HG03558 (cell line): ENCODE data around the gene ARHGEF19.
"Not testable (repeated sequence)": the region's sequence is repeated elsewhere in the genome, so short reads cannot be mapped to it uniquely, and the experiment has no call there.

Source experiments
- ATAC-seq: cut with Tn5 transposase; IDR thresholded peaks from one replicate; pipeline ENCODE4 v1.9.1; 2021; ENCODE audit warnings: moderate number of reproducible peaks; ENCODE audit not compliant: unreplicated experiment; ENCODE audit errors: extremely low read depth

The ARHGEF19 gene

DNA sequence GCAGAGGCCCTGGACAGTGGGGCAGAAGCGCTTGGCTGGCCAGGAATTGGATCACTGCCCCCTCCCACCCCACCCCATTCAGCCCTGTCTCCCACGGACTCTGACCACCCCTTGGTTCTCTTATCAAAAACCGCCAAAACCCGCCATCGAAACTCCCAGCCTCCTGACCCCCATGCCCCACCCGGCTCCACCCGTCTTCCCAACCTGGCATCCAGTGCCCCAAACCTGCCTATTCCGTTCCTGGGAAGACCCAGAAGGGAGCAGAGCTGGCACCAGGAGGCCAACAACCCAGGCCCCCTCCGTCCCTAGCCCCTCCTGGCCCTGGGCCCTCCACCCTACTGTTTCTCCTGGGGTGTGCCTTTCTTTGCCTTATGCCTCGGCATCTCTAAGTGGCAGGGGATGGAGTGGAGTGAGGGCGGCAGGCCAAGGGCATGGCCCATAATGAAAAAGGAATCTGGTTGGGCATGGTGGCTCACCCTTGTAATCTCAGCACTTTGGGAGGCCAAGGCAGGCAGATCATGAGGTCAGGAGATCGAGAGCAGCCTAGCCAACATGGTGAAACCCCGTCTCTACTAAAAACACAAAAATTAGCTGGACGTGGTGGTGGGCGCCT is 40.1 kb downstream of the ARHGEF19 start:
- ATAC-seq: no peak

- no peak for ATAC-seq
These were observed 40.9 kb downstream of the ARHGEF19 start for GRCh38 chr1:16171314-16172151.

- no peak for ATAC-seq
These were observed 42.2 kb downstream of the ARHGEF19 start for GRCh38 chr1:16170283-16170673.

DNA sequence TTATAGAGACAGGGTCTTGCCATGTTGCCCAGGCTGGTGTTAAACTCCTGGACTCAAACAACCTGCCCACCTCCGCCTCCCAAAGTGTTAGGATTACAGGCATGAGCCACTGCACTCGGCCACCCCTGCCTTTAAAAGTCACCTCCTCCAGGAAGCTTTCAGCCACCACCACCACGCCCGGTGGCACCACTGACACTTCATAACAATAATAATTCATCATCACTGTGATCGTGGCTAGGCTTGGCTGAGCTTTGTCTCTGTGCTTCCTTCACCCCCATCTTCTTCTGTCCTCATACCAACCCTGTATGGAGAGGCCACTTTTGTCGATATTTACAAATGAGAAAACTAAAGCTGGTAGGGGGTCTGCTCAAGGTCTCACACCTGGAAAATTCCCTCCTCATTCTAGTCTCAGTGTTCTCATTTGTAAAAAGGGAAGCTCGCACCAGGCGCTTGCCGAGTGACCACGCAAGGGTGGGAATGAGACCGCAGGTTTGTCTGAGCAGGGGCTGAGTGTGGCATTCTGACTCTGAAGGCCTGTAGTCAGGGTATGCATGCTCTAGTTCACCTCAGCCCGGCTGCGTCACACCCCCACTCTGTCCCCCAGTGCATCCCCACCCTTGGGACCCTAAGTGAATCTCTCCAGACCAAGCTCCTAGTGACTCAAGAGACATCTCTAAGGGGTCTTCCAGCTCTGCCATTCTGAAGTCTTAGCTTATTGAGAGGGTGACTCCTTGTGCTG is 43.7 kb downstream of the ARHGEF19 start:
- no peak for ATAC-seq

GRCh38 chr1:16168144-16168495 is 44.3 kb downstream of the ARHGEF19 start:
- ATAC-seq: not testable (repeated sequence)

DNA sequence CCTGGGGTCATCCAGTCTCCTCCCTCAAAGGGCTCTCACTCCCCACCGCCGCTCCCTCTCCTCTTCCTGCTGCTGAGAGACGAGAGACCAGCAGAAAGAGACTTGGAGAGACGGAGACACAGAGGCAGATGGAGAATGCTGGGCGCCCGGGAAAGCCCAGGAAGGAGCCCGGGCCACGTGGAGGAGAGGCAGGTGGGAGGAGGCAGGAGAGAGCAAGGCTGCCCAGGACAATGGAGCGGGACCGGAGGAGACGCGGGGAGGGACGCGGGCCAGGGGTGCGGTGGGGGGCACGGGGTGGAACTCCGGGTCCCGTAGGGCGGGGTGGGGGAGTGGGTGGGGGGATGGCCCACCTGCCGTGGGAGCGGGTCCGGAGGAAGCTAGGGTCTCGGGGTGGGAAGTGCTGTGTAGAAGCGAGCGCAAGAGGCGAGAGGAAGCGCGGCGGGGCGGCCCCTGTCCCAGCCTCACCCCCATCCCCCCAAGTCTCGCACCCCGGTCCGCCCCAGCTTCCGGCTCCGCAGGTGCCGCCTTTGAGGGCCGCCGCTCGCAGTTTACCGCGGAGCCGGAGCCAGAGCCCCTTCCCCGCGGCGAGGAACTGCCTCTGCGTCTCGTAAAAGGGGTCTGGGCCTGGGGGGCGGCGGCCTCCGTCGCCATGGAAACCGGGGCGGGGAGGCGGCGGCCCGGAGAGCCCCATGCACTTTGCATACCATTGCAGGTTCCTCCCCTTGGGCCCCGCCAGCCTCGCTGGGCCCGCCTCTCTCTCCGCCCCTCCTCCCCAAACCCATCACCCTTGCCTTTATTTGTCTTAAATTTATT is 44.9 kb downstream of the ARHGEF19 start:
- ATAC-seq: no peak

DNA sequence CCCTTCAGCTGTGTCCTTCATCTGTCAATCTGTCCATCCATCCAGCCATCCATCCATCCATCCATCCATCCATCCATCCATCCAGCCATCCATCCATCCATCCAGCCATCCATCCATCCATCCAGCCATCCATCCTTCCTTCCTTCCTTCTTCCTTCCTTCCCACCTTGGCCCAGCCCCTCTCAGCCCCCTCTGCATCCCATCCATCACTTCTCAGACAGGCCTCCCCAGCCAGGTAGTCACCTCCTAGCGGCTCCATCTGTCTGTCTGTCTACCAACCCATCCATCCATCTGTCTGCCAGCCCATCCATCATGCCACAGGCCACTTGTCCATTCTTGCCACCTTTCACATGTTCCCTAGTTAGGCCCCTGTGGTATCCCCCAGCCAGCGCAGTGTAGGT is 46.3 kb downstream of the ARHGEF19 start:
- no peak for ATAC-seq

DNA sequence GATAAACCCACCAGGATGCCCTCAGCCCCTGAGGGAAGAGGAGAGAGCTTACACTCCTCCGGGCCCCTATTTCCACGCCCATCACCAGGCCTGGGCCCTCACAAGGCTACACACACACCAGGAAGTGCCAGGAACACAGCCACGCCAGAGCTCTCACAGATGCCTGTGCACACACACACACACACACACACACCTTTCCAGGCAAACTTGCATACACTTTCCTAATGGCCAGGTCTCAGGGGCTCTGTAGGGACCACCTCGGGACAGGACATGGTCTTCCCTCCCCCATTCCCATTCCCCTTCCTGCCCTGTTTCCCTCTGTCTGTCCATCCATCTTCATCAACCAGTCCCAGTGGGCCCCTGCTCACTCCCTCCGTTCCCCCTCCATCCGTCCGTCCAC is 46.9 kb downstream of the ARHGEF19 start:
- no peak for ATAC-seq

DNA sequence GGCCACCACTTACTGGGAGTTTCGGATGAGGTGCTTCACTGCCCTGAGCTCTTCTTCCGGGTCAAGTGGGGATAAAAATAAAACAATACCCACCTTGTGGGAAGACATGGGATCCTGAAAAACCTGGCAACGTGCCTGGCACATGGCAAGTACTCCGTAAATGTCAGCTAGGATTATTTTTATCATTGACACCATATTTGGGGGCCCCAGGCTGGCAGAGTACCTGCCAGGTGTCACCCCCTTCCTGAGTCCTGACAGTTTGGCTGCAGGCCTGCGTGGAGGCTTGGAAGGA is 47.4 kb downstream of the ARHGEF19 start:
- no peak for ATAC-seq

DNA sequence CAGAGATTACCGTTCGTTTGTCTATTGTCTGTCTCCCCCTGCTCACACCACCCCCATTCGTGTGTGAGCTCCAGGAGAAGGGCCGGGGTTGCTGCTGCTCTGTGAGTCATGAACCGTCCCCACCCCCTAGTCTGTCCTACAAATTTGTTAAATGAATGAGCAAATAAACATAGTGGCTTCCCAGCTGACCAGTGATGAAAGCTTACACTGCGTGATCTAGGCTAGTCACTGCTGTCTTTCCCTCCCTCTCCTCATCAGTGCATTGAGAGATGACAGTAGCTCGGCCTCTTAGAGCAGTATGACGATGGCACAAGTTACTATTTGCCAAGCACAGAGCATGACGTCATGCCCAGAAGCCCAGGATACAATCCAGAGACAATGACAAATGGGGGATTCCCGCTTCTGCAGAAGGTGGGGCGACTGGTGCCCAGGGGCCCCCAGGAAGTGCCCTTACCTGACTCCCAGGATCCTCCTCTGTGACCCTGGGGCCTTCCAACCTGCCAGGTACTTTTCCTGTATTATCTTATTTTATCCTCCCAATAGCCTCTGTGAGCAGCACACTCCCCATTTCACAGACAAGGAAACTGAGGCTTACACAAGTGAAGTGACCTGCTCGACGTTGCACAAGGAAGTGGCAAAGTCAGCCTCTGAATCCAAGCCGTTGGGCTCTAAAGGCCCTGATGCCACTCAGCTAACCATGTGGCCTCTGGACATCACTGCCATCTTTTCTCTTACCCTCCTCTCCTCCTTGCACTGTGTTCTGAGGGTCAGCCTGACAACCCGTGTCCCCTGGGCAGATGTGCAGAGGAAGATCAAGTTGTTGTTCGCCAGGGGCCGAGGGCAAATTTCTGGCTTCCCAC is 48.0 kb downstream of the ARHGEF19 start:
- ATAC-seq: no peak

GRCh38 chr1:16163608-16164212 is 48.7 kb downstream of the ARHGEF19 start:
- ATAC-seq: not testable (repeated sequence)

- ATAC-seq: no peak
These were observed 50.2 kb downstream of the ARHGEF19 start for GRCh38 chr1:16162163-16162822.

GRCh38 chr1:16161717-16162116 is 50.7 kb downstream of the ARHGEF19 start:
- no peak for ATAC-seq

- ATAC-seq: no peak
These were observed 53.2 kb downstream of the ARHGEF19 start for GRCh38 chr1:16158993-16159831.

GRCh38 chr1:16158025-16158424 is 54.4 kb downstream of the ARHGEF19 start:
- no peak for ATAC-seq

GRCh38 chr1:16156848-16157495 is 55.5 kb downstream of the ARHGEF19 start:
- ATAC-seq: no peak
